Sigmoid colon (tissue), 4 donors: ENCODE results near the gene ATP2A2.

Source experiments
- CTCF ChIP-seq, 4 experiments: fragments of 450-650 bp in 3 of 4; fragments of 200-600 bp in 1 of 4; IDR thresholded peaks; one replicate each; pipeline ENCODE4 v1.5.1; 2016 to 2019; ENCODE audit warnings: antibody characterized with exemption in 4 of 4, mild to moderate bottlenecking in 3 of 4, moderate library complexity in 2 of 4
- POLR2A ChIP-seq, 2 donors: fragments of 450-650 bp; IDR thresholded peaks; one replicate each; pipeline ENCODE4 v1.6.1; 2016; ENCODE audit warnings: antibody characterized with exemption in 2 of 2, mild to moderate bottlenecking in 2 of 2, moderate library complexity in 2 of 2
- POLR2AphosphoS5 ChIP-seq, 4 donors: sonication (generic); formaldehyde crosslinking; IDR thresholded peaks; one replicate each; pipeline ENCODE4 v1.6.1; 2017; ENCODE audit warnings: antibody characterized with exemption in 4 of 4

- TF ChIP-seq CTCF (IDR thresholded peaks at IDR 0.05) (no peak), POLR2A (IDR thresholded peaks at IDR 0.05) (no peak), POLR2AphosphoS5 (IDR thresholded peaks at IDR 0.05) (peak in 2 of 4 donors; percentile 7 to 33)
These were observed 13.9 kb upstream of the ATP2A2 start for GRCh38 chr12:110266980-110267620.
